ENCODE measurements around the gene ACBD6.

The ACBD6 gene

DNA sequence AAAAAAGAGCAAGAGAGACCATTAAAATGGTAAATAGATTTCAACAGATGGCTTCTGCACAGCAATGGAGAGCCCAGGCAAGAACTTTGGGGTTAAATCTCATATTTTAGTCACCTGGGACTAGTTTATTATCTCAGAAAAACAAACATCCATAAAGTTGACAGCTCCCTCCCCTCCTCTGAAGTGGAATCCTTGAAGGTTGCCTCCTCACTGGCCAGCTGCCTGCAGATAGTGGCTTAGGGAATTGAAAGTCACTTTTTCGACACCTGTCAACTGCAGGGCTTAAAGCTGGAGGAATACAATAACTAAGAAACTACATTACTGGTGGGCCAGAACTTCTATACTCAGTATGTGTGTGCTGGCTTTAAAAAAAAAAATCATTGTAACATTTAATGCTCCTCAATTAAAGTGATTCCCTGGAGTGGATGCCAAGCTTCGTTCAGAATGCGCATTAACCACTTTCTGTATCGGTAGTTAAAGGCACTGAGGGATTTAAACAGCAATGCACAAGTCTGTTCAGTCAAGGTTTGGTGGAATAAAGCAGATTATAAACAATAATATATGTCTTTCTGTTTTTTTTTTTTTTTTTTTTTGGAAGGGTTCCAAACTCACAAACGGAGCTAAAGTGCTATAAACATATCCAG is 219.9 kb downstream of the ACBD6 start:
- TF ChIP-seq CTCF (IDR thresholded peaks at IDR 0.05), result no peak

DNA sequence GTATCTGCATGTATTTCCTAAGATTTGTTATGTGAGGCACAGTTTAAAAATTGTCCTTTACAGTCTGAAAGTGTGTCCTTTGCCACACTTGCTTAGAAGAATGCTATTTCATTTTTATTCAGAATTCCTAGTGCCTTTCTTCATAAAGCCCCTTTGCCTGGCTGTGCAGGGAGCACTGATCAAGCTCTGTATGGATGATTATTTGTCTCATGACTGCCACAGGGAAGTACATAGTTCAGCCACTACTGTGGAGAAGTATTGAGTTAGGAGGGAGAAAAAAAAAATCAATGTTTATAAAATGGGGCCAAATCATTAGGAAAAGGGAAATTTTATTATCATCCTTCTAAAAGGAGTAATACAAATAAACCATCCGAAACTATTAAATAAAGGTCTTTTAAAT is 220.9 kb downstream of the ACBD6 start:
- TF ChIP-seq CTCF (IDR thresholded peaks at IDR 0.05), result no peak

DNA sequence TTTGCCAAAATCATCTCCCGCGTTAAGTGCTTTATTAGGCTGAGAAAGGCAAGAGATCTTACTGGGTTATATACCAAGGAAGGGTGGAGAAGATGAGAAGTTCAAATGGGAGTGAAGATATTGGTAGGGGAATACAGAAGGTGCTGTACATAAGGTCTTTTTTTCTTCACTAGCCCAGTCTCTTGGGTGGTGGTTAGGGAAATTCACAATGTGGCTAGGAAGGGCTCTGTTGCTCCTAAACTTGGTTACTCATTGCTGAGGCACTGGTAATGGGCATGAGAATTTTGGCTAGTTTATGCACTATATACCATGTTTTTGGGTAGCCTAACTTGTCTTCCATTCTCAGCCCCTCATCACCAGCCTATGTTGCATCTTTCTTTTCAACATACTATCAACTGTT is 221.8 kb downstream of the ACBD6 start:
- no peak for TF ChIP-seq CTCF (IDR thresholded peaks at IDR 0.05)

- no peak for TF ChIP-seq CTCF (IDR thresholded peaks at IDR 0.05)
These were observed 222.7 kb downstream of the ACBD6 start for GRCh38 chr1:180279651-180280050.

GRCh38 chr1:180278596-180279395 is 223.6 kb downstream of the ACBD6 start:
- no peak for TF ChIP-seq CTCF (IDR thresholded peaks at IDR 0.05)

- TF ChIP-seq CTCF (IDR thresholded peaks at IDR 0.05), result no peak
These were observed 224.2 kb downstream of the ACBD6 start for GRCh38 chr1:180278194-180278515.

- TF ChIP-seq CTCF (IDR thresholded peaks at IDR 0.05), result no peak
These were observed 224.7 kb downstream of the ACBD6 start for GRCh38 chr1:180277476-180278193.
